GM19395 (cell line): ENCODE measurements around the gene HECW1.
"Not testable (repeated sequence)": the region's sequence is repeated elsewhere in the genome, so short reads cannot be mapped to it uniquely, and the experiment has no call there.

Experiments used
- ATAC-seq: cut with Tn5 transposase; IDR thresholded peaks from one replicate; pipeline ENCODE4 v1.9.1; 2021; ENCODE audit warnings: mild to moderate bottlenecking, moderate library complexity; ENCODE audit not compliant: unreplicated experiment

The HECW1 gene

GRCh38 chr7:43111630-43112458, 603 bp upstream of the HECW1 start:
- no peak for ATAC-seq

- ATAC-seq = no peak
Measured at GRCh38 chr7:43112941-43113621, 634 bp downstream of the HECW1 start.

GRCh38 chr7:43113622-43114457, 1.4 kb downstream of the HECW1 start:
- no peak for ATAC-seq

- no peak for ATAC-seq
Measured at GRCh38 chr7:43114458-43114780, 2.0 kb downstream of the HECW1 start.

- ATAC-seq = no peak
Measured at GRCh38 chr7:43116451-43116850, 4.0 kb downstream of the HECW1 start.

GRCh38 chr7:43117095-43117494, 4.6 kb downstream of the HECW1 start:
- no peak for ATAC-seq

GRCh38 chr7:43117861-43118260, 5.4 kb downstream of the HECW1 start:
- no peak for ATAC-seq

- no peak for ATAC-seq
Measured at GRCh38 chr7:43118313-43118712, 5.9 kb downstream of the HECW1 start.

GRCh38 chr7:43119371-43120075, 7.1 kb downstream of the HECW1 start:
- ATAC-seq = no peak

- ATAC-seq = no peak
Measured at GRCh38 chr7:43121973-43122372, 9.5 kb downstream of the HECW1 start.

GRCh38 chr7:43123457-43123856, 11.0 kb downstream of the HECW1 start:
- no peak for ATAC-seq

GRCh38 chr7:43124388-43124787, 11.9 kb downstream of the HECW1 start:
- no peak for ATAC-seq

- ATAC-seq = no peak
Measured at GRCh38 chr7:43130347-43130746, 17.9 kb downstream of the HECW1 start.

GRCh38 chr7:43135129-43135528, 22.7 kb downstream of the HECW1 start:
- ATAC-seq = no peak

- ATAC-seq = no peak
Measured at GRCh38 chr7:43136064-43136463, 23.6 kb downstream of the HECW1 start.

GRCh38 chr7:43137121-43137744, 24.8 kb downstream of the HECW1 start:
- ATAC-seq = not testable (repeated sequence)

- no peak for ATAC-seq
Measured at GRCh38 chr7:43137811-43138210, 25.4 kb downstream of the HECW1 start.

- ATAC-seq = no peak
Measured at GRCh38 chr7:43138710-43139109, 26.3 kb downstream of the HECW1 start.

- no peak for ATAC-seq
Measured at GRCh38 chr7:43139137-43139536, 26.7 kb downstream of the HECW1 start.

- no peak for ATAC-seq
Measured at GRCh38 chr7:43140186-43140585, 27.7 kb downstream of the HECW1 start.

- ATAC-seq = no peak
Measured at GRCh38 chr7:43141091-43141490, 28.6 kb downstream of the HECW1 start.
